A549 (cell line): Measurements from ENCODE around the gene EFTUD2. TPM values are rescaled to one million over a fixed set of nuclear protein-coding genes. Genes with fewer than 3 reads are reported as not detected.
A peak's percentile ranks its signal among the peaks of the same experiment; 100 is the strongest.

Source experiments
- ATAC-seq, 2 experiments: fragments of 200-7000 bp in 1 of 2; fragments of >200 bp in 1 of 2; cut with Nextera tagmentation in 1 of 2; cut with Tn5 transposase in 1 of 2; 3 replicates each; pipeline versions ENCODE4 v1.8.0 to v1.9.1; 2018 to 2020; ENCODE audit warnings: mild to moderate bottlenecking in 1 of 2, moderate library complexity in 1 of 2
- CTCF ChIA-PET: fragments of 300-600 bp; sonication (Branson Sonifier 250); formaldehyde crosslinking; extraction: SDS; loops from one replicate; lab custom pipeline; 2021; ENCODE audit warnings: antibody characterized with exemption, inconsistent platforms; lab: Yijun Ruan, JAX
- POLR2A ChIA-PET: fragments of 350-600 bp; formaldehyde crosslinking; extraction: SDS; loops from one replicate; lab custom pipeline; 2021; ENCODE audit warnings: antibody characterized with exemption, inconsistent platforms; lab: Yijun Ruan, JAX
- DNase-seq, 2 experiments: peaks; one replicate each; pipeline versions ENCODE4 v3.0.0 to v3.0.0-alpha.2; 2011 to 2016; ENCODE audit warnings: low read depth in 1 of 2, low spot score in 1 of 2
- FAIRE-seq: peaks from 2 replicates; lab custom pipeline; 2011; peaks lifted over from hg19 to GRCh38; lab: Jason Lieb, UNC
- H3K27ac ChIP-seq, 2 experiments: fragments of >200 bp; sonication (Bioruptor Twin); formaldehyde crosslinking; 3 replicates each; pipeline ENCODE4 v1.5.1; 2016 to 2017
- H3K4me1 ChIP-seq: fragments of >200 bp; sonication (Bioruptor Twin); formaldehyde crosslinking; 3 replicates; pipeline ENCODE4 v1.6.1; 2016
- H3K4me2 ChIP-seq: fragments of >200 bp; sonication (Bioruptor Twin); formaldehyde crosslinking; 3 replicates; pipeline ENCODE4 v1.6.1; 2016
- H3K4me3 ChIP-seq: fragments of >200 bp; sonication (Bioruptor Twin); formaldehyde crosslinking; 3 replicates; pipeline ENCODE4 v1.5.1; 2016
- H3K9me3 ChIP-seq: fragments of >200 bp; sonication (Bioruptor Twin); formaldehyde crosslinking; 3 replicates; pipeline ENCODE4 v1.6.1; 2016
- BHLHE40 ChIP-seq: IDR thresholded peaks from 2 replicates; pipeline ENCODE4 v1.6.1; 2012; ENCODE audit warnings: low read depth, low read length, inconsistent platforms
- CEBPB ChIP-seq, 2 experiments: fragments of >200 bp in 1 of 2; sonication (Bioruptor Twin) in 1 of 2; formaldehyde crosslinking in 1 of 2; IDR thresholded peaks; 2 replicates each; pipeline ENCODE4 v1.6.1; 2012 to 2016
- CHD4 ChIP-seq: fragments of 200-600 bp; sonication (generic); IDR thresholded peaks from 2 replicates; pipeline ENCODE4 v1.6.1; 2016; ENCODE audit warnings: antibody characterized with exemption, mild to moderate bottlenecking, borderline replicate concordance
- CTCF ChIP-seq: fragments of >200 bp; sonication (Bioruptor Twin); formaldehyde crosslinking; IDR thresholded peaks from 3 replicates; pipeline ENCODE4 v1.5.1; 2016
- MAX ChIP-seq: IDR thresholded peaks from 2 replicates; pipeline ENCODE4 v1.6.1; 2012
- MAZ ChIP-seq: fragments of 150-350 bp; IDR thresholded peaks from 2 replicates; pipeline ENCODE4 v1.6.1; 2014; ENCODE audit warnings: antibody characterized with exemption, low read depth, low read length, borderline replicate concordance
- NR3C1 ChIP-seq: fragments of >200 bp; sonication (Bioruptor Twin); formaldehyde crosslinking; IDR thresholded peaks from 3 replicates; pipeline ENCODE4 v1.6.1; 2017
- RAD21 ChIP-seq, 2 experiments: fragments of >200 bp in 1 of 2; sonication (Bioruptor Twin) in 1 of 2; formaldehyde crosslinking in 1 of 2; IDR thresholded peaks in 1 of 2; conservative IDR thresholded peaks in 1 of 2; 2 replicates in 1 of 2; 3 replicates in 1 of 2; pipeline ENCODE4 v1.6.1; 2012 to 2018; ENCODE audit warnings: inconsistent platforms in 1 of 2
- SMC3 ChIP-seq: fragments of >200 bp; sonication (Bioruptor Twin); formaldehyde crosslinking; IDR thresholded peaks from 3 replicates; pipeline ENCODE4 v1.6.1; 2018; ENCODE audit warnings: inconsistent platforms
- USF2 ChIP-seq: fragments of 450-650 bp; IDR thresholded peaks from 2 replicates; pipeline ENCODE4 v1.6.1; 2014; ENCODE audit warnings: antibody characterized with exemption
- ZFP36 ChIP-seq: fragments of 450-650 bp; IDR thresholded peaks from 2 replicates; pipeline ENCODE4 v1.6.1; 2014; ENCODE audit warnings: borderline replicate concordance; ENCODE audit not compliant: partially characterized antibody
- WGBS: methylation state at CpG from one replicate; pipeline ENCODE4 v1.1.6; 2017; ENCODE audit errors: missing lambda C conversion rate; 5-methylcytosine and 5-hydroxymethylcytosine counted together
- polyA plus RNA-seq, 4 experiments: library from polyadenylated mRNA; depleted of rRNA in 3 of 4; stranded (reverse); fragments of >200 nt; fragmentation: RNase III in 1 of 4; extraction: RNeasy Plus Mini Kit Qiagen cat#74134 plus additional on column Dnase treatment in 1 of 4; gene quantifications; 2 replicates in 3 of 4; 3 replicates in 1 of 4; pipeline ENCODE4 v1.2.3, GENCODE V29; 2011 to 2017
- TF ChIP-seq, protein P1 (sequence below): fragments of 200-600 bp; sonication (generic); IDR thresholded peaks from 2 replicates; pipeline ENCODE4 v1.6.1; 2016; ENCODE audit warnings: antibody characterized with exemption, mild to moderate bottlenecking, moderate library complexity
- TF ChIP-seq, protein P2 (sequence below): IDR thresholded peaks from 2 replicates; pipeline ENCODE4 v1.6.1; 2012; ENCODE audit warnings: low read depth, borderline replicate concordance

Gene EFTUD2
- polyA plus RNA-seq, 2 of the 4 experiments (the other 2 are of a cell fraction) = 224 to 353 TPM

GRCh38 chr17:44912763-44913544, 13.7 kb upstream of the EFTUD2 start:
- FAIRE-seq (no peak), ATAC-seq (no peak), DNase-seq (no peak)
- peaks cover 48% of the 10 kb centered on the region for H3K4me1 ChIP-seq
- WGBS = 89% methylated on average over 14 of the region's 14 CpGs
- no peaks in the 10 kb centered on the region for H3K9me3 ChIP-seq
- no peak overlapping the region for H3K4me3 ChIP-seq
- H3K27ac ChIP-seq = peak overlapping the region in 1 of 2 experiments; percentile 46; a peak in 3 of 6 replicates
- H3K4me2 ChIP-seq = no peak overlapping the region
- TF ChIP-seq ZFP36 = peak; percentile 25
- TF ChIP-seq, protein P1, sequence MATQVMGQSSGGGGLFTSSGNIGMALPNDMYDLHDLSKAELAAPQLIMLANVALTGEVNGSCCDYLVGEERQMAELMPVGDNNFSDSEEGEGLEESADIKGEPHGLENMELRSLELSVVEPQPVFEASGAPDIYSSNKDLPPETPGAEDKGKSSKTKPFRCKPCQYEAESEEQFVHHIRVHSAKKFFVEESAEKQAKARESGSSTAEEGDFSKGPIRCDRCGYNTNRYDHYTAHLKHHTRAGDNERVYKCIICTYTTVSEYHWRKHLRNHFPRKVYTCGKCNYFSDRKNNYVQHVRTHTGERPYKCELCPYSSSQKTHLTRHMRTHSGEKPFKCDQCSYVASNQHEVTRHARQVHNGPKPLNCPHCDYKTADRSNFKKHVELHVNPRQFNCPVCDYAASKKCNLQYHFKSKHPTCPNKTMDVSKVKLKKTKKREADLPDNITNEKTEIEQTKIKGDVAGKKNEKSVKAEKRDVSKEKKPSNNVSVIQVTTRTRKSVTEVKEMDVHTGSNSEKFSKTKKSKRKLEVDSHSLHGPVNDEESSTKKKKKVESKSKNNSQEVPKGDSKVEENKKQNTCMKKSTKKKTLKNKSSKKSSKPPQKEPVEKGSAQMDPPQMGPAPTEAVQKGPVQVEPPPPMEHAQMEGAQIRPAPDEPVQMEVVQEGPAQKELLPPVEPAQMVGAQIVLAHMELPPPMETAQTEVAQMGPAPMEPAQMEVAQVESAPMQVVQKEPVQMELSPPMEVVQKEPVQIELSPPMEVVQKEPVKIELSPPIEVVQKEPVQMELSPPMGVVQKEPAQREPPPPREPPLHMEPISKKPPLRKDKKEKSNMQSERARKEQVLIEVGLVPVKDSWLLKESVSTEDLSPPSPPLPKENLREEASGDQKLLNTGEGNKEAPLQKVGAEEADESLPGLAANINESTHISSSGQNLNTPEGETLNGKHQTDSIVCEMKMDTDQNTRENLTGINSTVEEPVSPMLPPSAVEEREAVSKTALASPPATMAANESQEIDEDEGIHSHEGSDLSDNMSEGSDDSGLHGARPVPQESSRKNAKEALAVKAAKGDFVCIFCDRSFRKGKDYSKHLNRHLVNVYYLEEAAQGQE = no peak
- ChIA-PET POLR2A (interaction anchor here (1.4 kb wide), 1 partner anchor 148 kb away, joined by 3 read pairs; the partner anchor contains the start of gene NMT1), CTCF (interaction anchor here (0.7 to 38.3 kb wide), 8 partner anchors 10 to 239 kb away, joined by 3 to 1853 read pairs (median 62); partner anchors contain the start of genes DCAKD, EFTUD2 and KIF18B)

DNA sequence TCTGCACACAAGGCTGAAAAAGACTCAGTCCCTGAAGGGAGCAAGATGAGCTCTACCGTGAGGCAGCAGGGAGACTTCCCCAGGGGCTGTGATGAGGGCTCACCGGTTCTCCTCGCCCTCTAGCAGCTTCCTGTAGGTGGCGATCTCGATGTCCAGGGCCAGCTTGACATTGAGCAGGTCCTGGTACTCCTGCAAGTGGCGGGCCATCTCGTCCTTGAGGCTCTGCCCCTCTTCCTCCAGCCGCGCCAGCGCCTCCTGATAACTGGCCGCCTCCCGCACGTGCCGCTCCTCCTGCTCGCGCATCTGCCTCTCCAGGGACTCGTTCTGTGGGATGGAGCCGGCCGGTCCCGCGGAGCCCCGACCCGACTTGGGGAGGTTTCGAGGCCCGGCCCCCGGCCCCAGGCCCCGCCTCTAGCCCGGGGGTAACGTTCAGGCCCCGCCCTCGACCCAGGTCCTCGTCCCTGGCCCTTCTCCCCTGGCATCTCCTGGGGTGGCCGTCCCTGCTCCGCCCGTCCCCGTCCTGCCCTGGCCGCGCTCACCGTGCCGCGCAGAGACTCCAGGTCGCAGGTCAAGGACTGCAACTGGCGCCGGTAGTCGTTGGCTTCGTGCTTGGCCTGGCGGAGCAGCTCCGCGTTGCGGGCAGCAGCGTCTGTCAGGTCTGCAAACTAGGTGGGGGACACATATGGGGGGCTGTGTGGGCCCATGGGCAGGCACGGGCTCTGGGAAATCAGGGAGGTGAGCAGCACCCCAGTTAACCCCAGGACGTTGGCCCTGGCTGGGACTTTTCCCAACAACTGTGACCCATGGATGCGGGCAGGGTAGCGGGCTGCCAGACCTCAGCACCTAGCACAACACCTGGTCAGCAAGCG, 12.1 kb upstream of the EFTUD2 start:
- peak; percentile 64 to 92 for ATAC-seq
- DNase-seq = peak; percentile 87 to 95
- TF ChIP-seq MAX = peak; percentile 77
- no peak for TF ChIP-seq NR3C1
- peak; percentile 46; the same call in 2 of the 3 replicates for TF ChIP-seq SMC3
- no peak for TF ChIP-seq CHD4
- peak; percentile 43 to 55 for TF ChIP-seq RAD21 (conservative IDR thresholded peaks at IDR 0.05 in 1 of 2, IDR thresholded peaks at IDR 0.05 in 1 of 2)
- 0 out of 2 replicates have a peak, but pooled peaks have one; percentile 38 for TF ChIP-seq BHLHE40
- TF ChIP-seq, protein P2, sequence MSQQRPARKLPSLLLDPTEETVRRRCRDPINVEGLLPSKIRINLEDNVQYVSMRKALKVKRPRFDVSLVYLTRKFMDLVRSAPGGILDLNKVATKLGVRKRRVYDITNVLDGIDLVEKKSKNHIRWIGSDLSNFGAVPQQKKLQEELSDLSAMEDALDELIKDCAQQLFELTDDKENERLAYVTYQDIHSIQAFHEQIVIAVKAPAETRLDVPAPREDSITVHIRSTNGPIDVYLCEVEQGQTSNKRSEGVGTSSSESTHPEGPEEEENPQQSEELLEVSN = 0 out of 2 replicates have a peak, but pooled peaks have one; percentile 54
- no peak for TF ChIP-seq CEBPB (IDR thresholded peaks at IDR 0.05)
- TF ChIP-seq USF2 = peak; percentile 38
- no peak for TF ChIP-seq MAZ
- TF ChIP-seq CTCF = peak; percentile 66
- TF ChIP-seq, all 56 proteins: peak for 7
- ChIA-PET CTCF (interaction anchor here (0.6 to 38.3 kb wide), 20 partner anchors 11 to 286 kb away, joined by 3 to 1853 read pairs (median 4); partner anchors contain the start of genes DCAKD, EFTUD2 and KIF18B), POLR2A (interaction anchor here (0.5 to 3.0 kb wide), 4 partner anchors 12 to 841 kb away, joined by 3 to 18 read pairs (median 4); partner anchors contain the start of gene EFTUD2)
- 57% methylated on average over 43 of the region's 56 CpGs for WGBS
- Histone ChIP-seq H3K27ac (peak overlapping the region; percentile 36 to 91; a peak in 4 of 6 replicates), H3K4me3 (no peak overlapping the region), H3K9me3 (no peaks in the 10 kb centered on the region), H3K4me1 (peaks cover 46% of the 10 kb centered on the region), H3K4me2 (peak overlapping the region; percentile 65)
- FAIRE-seq = peak; percentile 99
